GM19395 (cell line): ENCODE measurements around the gene WDR81.
"Not testable (repeated sequence)": the region's sequence is repeated elsewhere in the genome, so short reads cannot be mapped to it uniquely, and the experiment has no call there.

Experiments used
- ATAC-seq: cut with Tn5 transposase; IDR thresholded peaks from one replicate; pipeline ENCODE4 v1.9.1; 2021; ENCODE audit warnings: mild to moderate bottlenecking, moderate library complexity; ENCODE audit not compliant: unreplicated experiment

WDR81 gene

DNA sequence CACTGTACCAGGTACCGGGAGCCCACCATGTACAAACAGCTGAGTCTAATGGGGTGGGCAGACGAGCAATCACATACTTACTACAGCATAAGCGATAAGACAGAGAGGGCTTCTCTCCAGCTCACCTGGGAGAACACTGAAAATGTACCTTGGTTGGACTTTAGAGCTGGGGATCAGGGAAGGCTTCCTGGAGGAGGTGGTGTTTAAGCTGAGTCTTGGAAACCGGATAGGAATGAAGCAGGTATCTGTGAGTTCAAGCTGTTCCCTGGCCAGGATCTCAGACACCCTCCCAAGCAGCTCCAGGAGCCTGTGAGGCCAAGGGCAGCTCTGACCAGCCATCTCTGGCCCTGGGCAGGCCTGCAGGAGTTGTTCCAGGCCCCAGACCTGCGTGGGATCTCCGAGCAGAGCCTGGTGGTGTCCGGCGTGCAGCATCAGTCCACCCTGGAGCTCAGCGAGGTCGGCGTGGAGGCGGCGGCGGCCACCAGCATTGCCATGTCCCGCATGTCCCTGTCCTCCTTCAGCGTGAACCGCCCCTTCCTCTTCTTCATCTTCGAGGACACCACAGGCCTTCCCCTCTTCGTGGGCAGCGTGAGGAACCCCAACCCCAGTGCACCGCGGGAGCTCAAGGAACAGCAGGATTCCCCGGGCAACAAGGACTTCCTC lies 29.4 kb downstream of the WDR81 start:
- no peak for ATAC-seq

DNA sequence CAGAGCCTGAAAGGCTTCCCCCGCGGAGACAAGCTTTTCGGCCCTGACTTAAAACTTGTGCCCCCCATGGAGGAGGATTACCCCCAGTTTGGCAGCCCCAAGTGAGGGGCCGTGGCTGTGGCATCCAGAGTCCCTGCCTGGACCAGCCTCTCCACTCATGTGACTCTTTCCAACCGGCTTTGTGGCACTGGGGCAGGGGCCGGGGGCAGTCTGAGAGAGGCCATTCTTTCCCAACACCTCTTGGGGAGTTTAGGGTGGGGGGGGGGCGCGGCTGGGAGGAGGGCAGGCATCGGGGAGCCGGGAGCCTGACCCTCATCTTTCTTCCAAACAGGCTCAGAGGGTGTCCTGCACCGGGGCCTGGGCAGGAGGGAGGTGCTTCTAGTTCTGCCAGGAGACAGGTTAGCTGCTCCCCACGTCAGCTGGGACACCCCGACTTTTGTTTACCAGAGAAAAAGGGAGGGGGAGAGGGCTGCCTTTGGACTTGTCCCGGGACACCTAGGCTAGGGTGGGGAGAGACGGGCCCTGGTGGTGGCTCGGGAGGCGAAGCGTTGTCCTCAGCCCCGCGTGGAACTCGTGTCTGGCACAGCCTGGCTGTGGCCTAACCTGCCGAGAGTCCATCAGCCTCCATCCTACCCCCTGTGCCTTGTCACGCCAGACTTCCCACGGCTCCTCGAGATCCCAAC lies 30.1 kb downstream of the WDR81 start:
- no peak for ATAC-seq

DNA sequence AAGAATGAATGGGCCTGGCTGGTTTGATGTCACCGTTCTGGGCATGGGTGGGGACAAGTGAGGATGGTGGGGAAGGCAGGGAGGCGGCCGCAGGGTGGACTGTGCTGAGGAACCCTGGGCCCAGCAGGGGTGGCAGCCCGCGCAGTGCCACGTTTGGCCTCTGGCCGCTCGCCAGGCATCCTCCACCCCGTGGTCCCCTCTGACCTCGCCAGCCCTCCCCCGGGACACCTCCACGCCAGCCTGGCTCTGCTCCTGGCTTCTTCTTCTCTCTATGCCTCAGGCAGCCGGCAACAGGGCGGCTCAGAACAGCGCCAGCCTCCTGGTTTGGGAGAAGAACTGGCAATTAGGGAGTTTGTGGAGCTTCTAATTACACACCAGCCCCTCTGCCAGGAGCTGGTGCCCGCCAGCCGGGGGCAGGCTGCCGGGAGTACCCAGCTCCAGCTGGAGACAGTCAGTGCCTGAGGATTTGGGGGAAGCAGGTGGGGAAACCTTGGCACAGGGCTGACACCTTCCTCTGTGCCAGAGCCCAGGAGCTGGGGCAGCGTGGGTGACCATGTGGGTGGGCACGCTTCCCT lies 30.8 kb downstream of the WDR81 start:
- ATAC-seq: no peak

DNA sequence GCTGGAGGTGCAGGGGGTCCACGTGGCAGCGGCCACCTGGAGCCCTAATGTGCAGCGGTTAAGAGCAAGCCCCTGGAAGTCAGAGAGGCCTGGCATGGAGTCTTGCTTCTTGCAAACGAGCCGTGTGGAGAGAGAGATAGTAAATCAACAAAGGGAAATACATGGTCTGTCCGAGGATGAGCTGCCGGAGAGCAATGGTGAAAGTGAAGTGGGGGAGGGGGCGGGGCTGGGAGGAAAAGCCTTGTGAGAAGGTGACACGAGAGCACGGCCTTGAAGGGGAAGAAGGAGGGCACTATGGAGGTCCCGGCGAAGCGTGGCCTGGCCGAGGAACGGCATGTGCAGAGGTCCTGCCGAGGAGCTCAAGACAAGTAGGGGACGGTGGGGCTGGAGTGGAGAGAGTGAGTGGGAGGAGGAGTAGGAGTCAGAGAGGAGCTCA lies 31.3 kb downstream of the WDR81 start:
- no peak for ATAC-seq

DNA sequence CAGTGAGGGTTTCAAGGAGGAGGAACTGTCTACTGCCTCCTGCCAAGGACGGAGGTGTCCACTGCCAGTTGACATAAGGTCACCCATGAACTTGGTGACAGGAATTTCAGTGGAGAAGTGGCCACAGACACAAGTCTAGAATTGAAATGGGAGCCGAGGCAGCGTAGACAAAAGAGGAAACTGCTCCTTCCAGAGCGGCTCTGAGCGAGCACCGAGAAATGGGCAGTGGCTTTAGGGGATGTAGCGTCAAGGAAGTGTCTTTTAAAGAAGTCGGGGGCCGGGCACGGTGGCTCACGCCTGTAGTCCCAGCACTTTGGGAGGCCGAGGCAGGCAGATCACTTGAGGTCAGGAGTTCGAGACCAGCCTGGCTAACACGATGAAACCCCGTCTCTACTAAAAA lies 34.3 kb downstream of the WDR81 start:
- ATAC-seq: no peak

DNA sequence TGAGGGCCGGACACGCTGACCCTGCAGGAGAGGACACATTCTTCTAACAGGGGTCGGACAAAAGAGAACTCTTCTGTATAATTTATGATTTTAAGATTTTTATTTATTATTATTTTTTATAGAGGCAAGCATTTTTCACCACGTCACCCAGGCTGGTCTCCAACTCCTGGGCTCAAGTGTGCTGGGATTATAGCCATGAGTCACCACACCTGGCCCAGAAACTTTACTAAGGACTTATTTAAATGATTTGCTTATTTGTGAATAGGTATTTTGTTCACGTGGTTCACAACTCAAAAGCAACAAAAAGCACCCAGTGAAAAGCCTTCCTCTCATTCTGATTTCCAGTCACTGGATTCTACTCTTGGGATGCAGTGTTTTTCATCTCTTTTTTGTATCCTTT lies 35.0 kb downstream of the WDR81 start:
- ATAC-seq: no peak

DNA sequence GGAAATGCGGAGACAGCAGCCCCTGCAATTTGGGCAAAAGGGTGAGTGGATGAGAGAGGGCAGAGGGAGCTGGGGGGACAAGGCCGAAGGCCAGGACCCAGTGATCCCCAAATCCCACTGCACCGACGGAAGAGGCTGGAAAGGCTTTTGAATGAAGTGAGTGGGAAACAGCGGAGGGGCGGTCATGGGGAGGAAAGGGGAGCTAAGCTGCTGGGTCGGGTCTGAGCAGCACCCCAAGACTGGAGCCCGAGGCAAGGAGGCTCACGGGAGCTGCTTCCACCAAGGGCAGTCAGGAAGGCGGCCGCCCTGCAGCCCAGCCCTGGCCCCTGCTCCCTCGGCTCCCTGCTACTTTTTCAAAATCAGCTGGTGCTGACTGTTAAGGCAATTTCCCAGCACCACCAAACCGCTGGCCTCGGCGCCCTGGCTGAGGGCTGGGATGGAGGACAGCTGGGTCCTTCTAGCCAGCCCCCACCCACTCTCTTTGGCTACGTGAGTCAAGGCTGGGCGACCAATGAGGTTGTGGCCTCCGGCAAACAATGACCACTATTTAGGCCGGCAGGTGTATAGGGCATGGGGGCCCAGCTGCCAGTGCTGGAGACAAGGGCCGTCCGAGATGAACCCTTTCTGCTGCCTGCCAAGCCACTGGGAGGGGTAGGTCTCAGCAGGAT lies 37.9 kb downstream of the WDR81 start:
- no peak for ATAC-seq

DNA sequence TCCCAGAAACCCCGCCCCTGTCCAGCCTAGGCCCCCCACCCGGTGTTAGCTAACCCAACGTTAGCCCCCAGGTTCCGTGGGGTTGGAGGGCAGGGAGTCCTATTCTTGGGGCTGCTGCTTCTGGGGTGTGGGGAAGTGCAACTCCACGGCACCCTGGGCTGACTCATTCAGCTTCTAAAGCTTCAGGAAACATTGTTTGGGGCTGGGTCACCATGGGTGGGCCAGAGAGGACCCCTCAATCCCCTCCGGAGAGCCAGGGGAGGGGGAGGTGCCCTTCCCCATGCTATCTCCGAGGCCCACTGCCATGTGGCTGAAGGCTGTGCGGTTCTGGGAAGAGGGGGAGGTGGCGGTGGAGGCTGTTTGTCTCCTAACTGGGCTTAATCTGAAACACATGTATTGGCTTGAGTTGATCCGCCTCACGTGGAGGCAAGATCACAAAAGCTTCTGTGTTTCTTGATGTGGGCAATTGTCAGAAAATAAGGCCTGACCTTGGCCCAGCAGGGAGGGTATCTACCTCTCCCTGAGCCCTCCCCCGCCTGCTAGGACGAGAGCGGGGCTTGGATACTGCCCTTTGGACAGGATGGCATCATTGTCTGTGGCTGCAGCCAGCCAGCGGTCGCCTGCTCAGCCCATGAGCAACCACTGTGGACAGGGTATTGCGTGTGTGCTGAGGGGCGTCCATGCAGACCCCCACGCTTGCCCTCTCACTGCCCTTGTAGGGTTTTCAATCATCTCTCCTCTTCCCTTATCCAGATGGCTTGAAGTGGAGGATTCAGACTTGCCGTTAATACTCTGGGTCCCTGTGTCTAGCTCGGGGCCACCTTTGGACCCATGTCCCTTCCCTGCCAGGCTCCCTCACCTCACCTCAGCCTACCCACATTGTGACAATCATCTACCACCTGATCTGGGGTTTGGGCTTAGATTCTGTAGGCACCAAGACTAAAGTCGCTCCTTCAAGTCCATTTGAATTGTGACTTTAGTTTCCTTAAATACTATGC lies 38.7 kb downstream of the WDR81 start:
- ATAC-seq: no peak

DNA sequence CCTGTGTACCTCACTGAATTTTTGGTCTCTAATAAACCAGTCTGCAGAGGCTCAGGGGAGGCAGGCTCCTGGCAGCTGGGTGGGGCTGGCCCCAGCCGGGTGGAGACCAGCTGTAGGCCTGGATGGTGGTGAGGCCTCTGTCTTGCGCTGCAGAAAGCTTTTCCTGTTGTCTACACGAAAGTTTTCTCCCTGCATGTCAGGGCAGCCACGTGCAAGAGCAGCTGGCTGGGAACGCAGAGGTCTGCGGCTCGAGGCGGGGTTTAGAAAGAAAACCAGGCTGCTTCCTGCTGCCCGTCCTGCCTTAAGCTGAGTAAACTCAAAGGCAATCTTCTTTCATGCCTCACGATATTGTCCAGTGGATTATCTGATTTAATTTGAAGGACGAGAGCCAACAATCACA lies 39.8 kb downstream of the WDR81 start:
- no peak for ATAC-seq

DNA sequence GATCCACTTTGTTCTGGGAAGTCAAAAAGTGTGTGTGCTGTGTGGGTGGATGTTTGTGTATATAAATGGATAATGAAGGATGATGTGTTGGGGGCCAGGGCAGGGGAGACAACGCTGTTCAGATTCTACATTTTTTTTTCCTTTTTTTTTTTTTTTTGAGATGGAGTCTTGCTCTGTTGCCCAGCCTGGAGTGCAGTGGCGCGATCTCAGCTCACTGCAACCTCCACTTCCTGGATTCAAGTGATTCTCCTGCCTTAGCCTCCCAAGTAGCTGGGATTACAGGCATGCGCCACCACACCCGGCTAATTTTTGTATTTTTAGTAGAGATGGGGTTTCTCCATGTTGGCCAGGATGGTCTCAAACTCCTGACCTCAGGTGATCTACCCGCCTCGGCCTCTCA lies 40.2 kb downstream of the WDR81 start:
- ATAC-seq: not testable (repeated sequence)

DNA sequence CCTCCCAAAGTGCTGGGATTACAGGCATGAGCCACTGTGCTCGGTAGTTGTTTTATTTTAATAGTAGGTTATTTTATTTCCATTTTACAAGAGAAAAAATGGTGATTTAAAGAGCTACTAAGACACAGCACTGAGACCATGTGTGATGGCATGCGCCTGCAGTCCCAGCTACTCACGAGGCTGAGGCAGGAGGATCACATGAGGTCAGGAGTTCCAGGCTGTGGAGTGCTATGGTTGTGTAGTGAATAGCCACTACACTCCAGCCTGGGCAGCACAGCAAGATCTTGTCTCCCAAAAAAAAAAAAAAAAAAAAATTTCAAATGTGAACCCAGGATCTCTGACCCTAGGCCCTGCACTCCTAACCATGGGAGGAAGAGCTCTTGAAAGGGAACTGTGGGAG lies 41.1 kb downstream of the WDR81 start:
- ATAC-seq: no peak

DNA sequence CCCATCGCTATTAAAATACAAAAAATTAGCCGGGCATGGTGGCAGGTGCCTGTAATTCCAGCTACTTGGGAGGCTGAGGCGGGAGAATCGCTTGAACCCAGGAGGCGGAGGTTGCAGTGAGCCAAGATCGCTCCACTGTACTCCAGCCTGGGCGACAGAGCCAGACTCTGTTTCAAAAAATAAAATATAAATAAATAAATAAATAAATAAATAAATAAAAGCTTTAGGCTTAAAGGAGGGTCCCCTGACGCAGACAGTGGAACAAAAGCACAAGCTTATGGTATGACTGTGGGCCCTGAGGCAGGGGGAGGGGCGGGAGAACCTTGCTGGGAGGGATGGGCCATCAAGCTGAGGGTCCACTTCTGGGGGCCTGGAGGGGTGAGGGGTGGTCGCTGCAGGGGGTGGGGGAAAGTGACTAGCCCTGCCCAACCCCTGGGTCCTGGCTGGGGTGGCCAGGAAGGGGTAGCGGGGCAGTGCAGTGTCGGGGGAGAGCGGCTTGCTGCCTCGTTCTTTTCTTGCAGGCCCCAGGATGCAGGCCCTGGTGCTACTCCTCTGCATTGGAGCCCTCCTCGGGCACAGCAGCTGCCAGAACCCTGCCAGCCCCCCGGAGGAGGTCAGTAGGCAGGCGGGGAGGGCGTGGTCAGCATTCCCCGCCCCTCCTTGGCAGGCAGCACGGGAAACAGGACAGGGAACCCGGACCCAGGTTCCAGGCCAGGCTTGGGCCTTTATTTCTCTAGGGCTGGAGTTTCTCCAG lies 42.1 kb downstream of the WDR81 start:
- ATAC-seq: no peak

DNA sequence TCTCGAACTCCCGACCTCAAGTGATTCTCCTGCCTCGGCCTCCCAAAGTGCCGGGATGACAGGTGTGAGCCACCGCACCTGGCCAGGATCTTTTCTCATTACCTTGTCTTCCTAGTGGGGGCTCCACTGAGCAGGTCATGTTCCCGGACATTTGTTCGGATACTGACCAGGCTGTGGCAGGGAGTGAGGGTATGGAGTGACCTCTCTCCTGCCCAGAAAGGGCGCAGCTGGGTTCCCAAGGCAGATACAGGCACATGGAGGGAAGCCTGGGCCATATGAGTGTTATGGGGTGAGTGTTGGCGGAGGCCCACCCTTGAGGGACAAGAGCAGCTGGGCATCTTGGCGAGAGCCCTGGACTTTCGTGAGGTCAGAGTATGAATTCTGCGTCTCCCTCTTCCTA lies 42.9 kb downstream of the WDR81 start:
- ATAC-seq: no peak

DNA sequence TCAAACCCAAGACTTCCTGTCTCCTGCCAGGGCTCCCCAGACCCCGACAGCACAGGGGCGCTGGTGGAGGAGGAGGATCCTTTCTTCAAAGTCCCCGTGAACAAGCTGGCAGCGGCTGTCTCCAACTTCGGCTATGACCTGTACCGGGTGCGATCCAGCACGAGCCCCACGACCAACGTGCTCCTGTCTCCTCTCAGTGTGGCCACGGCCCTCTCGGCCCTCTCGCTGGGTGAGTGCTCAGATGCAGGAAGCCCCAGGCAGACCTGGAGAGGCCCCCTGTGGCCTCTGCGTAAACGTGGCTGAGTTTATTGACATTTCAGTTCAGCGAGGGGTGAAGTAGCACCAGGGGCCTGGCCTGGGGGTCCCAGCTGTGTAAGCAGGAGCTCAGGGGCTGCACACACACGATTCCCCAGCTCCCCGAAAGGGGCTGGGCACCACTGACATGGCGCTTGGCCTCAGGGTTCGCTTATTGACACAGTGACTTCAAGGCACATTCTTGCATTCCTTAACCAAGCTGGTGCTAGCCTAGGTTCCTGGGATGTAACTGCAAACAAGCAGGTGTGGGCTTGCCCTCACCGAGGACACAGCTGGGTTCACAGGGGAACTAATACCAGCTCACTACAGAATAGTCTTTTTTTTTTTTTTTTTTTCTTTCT lies 45.4 kb downstream of the WDR81 start:
- no peak for ATAC-seq

DNA sequence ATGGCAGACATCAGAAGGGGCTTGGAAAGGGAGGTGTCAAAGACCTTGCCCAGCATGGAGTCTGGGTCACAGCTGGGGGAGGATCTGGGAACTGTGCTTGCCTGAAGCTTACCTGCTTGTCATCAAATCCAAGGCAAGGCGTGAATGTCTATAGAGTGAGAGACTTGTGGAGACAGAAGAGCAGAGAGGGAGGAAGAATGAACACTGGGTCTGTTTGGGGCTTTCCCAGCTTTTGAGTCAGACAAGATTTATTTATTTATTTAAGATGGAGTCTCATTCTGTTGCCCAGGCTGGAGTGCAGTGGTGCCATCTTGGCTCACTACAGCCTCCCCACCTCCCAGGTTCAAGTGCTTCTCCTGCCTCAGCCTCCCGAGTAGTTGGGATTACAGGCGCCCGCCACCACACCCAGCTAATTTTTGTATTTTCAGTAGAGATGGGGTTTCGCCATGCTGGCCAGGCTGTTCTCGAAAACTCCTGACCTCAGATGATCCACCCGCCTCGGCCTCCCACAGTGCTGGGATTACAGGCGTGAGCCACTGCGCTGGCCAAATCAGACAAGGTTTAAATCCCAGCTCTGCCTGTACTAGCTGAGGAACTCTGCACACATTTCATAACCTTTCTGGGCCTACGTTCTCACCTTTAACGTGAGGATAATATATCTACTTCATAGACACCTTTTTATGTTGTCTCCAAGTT lies 48.6 kb downstream of the WDR81 start:
- not testable (repeated sequence) for ATAC-seq

DNA sequence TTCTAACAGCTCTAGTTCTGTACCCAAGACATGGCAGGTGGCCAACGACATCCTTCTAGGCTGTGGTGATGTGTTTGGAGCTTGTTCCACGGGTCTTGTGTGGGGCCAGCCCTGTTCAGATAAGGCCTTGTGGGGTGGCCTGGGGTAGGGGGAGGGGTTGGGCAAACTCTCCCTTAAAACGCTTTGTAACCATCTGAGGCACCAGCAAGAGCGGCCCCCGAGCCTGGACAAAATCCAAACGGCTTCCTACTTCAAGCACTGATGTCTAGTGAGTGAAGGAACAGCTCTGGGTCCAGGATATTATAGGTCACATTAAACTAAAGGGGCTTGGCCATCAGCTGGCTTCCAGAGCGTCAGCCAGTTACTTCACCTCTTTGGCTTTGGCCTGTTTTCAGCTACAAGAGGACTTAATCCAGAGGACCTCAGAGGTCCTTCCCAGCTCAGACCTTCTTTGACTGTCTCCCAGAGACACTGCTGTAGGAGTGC lies 49.2 kb downstream of the WDR81 start:
- ATAC-seq: no peak

DNA sequence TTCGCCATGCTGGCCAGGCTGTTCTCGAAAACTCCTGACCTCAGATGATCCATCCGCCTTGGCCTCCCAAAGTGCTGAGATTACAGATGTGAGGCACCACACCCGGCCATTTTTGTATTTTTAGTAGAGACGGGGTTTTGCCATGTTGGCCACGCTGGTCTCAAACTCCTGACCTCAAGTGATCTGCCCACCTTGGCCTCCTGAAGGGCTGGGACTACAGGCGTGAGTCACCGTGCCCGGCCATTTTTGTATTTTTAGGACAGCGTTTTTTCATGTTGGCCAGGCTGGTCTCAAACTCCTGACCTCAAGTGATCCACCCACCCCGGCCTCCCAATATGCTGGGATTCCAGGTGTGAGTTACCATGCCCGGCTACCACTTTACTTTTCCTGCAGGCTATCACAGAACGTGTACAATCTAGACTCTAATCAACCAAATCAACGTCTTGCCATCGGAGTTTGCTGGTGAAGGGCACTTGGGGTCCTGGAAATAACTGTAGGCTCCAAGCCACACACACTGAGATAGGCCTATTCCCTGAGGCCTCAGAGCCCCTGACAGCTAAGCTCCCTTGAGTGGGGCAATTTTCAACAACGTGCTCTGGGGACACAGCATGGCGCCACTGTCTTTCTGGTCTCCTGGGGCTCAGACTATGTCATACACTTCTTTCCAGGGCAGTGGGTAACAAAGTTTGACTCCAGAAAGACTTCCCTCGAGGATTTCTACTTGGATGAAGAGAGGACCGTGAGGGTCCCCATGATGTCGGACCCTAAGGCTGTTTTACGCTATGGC lies 50.1 kb downstream of the WDR81 start:
- no peak for ATAC-seq

DNA sequence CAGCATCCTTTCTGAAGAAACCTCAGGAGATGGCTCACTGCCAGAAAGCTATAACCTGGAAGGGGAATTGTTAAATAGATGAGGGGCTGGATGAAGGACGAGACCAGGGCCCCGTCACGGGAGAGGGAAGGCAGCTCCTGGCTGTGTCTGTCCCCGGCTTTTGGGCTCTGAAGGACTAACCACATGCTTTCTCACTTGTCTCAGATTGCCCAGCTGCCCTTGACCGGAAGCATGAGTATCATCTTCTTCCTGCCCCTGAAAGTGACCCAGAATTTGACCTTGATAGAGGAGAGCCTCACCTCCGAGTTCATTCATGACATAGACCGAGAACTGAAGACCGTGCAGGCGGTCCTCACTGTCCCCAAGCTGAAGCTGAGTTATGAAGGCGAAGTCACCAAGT lies 51.8 kb downstream of the WDR81 start:
- ATAC-seq: no peak
